ENCODE results near the gene KCTD13.
"Not testable (repeated sequence)": the region's sequence is repeated elsewhere in the genome, so short reads cannot be mapped to it uniquely, and the experiment has no call there.

The KCTD13 gene

GRCh38 chr16:29875206-29875605, 50.8 kb downstream of the KCTD13 start:
- no peak for DNase-seq
- Histone ChIP-seq H3K4me1 (ENCODE audit: control extremely low read depth in 1 of 4, control insufficient read depth in 4 of 4, insufficient read depth in 4 of 4, low read length in 3 of 4) (peaks cover 0 to 12% (median 7%) of the 10 kb centered on the region in 4 experiments), H3K9me3 (ENCODE audit: control extremely low read depth in 1 of 5, control insufficient read depth in 4 of 5, insufficient read depth in 2 of 5, low read depth in 1 of 5, low read length in 4 of 5) (peaks cover 0 to 6% (median 0%) of the 10 kb centered on the region in 5 experiments), H3K27ac (ENCODE audit: insufficient read depth in 1 of 2, low read depth in 1 of 2, low read length in 2 of 2, poor library complexity in 1 of 2, severe bottlenecking in 2 of 2) (no peak overlapping the region), H3K36me3 (ENCODE audit: control insufficient read depth in 4 of 4, insufficient read depth in 4 of 4, low read length in 3 of 4) (no peaks in the 10 kb centered on the region), H3K4me3 (ENCODE audit: control insufficient read depth in 1 of 7, extremely low read depth in 1 of 7, insufficient read depth in 4 of 7, low read depth in 2 of 7, low read length in 6 of 7) (no peak overlapping the region), H3K27me3 (replicated peaks in 2 of 5; ENCODE audit: control insufficient read depth in 4 of 5, insufficient read depth in 5 of 5, low read length in 4 of 5) (peaks cover 0 to 37% (median 15%) of the 10 kb centered on the region in 5 experiments)
- ChIA-PET CTCF (interaction anchor here (0.8 kb wide), 1 partner anchor 13 kb away, joined by 4 read pairs; no protein-coding TSS in a partner anchor), POLR2A (no interaction called here)
- 98% methylated on average over 6 of the region's 6 CpGs for WGBS (ENCODE audit: insufficient coverage)

GRCh38 chr16:29873319-29873718, 52.7 kb downstream of the KCTD13 start:
- Histone ChIP-seq H3K27me3 (replicated peaks in 2 of 5; ENCODE audit: control insufficient read depth in 4 of 5, insufficient read depth in 5 of 5, low read length in 4 of 5) (peaks cover 0 to 37% (median 17%) of the 10 kb centered on the region in 5 experiments), H3K27ac (ENCODE audit: insufficient read depth in 1 of 2, low read depth in 1 of 2, low read length in 2 of 2, poor library complexity in 1 of 2, severe bottlenecking in 2 of 2) (no peak overlapping the region), H3K9me3 (ENCODE audit: control extremely low read depth in 1 of 5, control insufficient read depth in 4 of 5, insufficient read depth in 2 of 5, low read depth in 1 of 5, low read length in 4 of 5) (peaks cover 0 to 6% (median 0%) of the 10 kb centered on the region in 5 experiments), H3K4me1 (ENCODE audit: control extremely low read depth in 1 of 4, control insufficient read depth in 4 of 4, insufficient read depth in 4 of 4, low read length in 3 of 4) (peaks cover 0 to 12% (median 7%) of the 10 kb centered on the region in 4 experiments), H3K36me3 (ENCODE audit: control insufficient read depth in 4 of 4, insufficient read depth in 4 of 4, low read length in 3 of 4) (no peaks in the 10 kb centered on the region), H3K4me3 (ENCODE audit: control insufficient read depth in 1 of 7, extremely low read depth in 1 of 7, insufficient read depth in 4 of 7, low read depth in 2 of 7, low read length in 6 of 7) (no peak overlapping the region)
- WGBS (ENCODE audit: insufficient coverage): 93% methylated on average over 26 of the region's 26 CpGs
- ChIA-PET POLR2A (no interaction called here), CTCF (interaction anchor here (0.6 to 1.0 kb wide), 2 partner anchors 14 to 59 kb away, joined by 3 read pairs; no protein-coding TSS in a partner anchor)
- DNase-seq: no peak

- Histone ChIP-seq H3K4me3 (ENCODE audit: control insufficient read depth in 1 of 7, extremely low read depth in 1 of 7, insufficient read depth in 4 of 7, low read depth in 2 of 7, low read length in 6 of 7) (no peak overlapping the region), H3K36me3 (ENCODE audit: control insufficient read depth in 4 of 4, insufficient read depth in 4 of 4, low read length in 3 of 4) (no peaks in the 10 kb centered on the region), H3K4me1 (ENCODE audit: control extremely low read depth in 1 of 4, control insufficient read depth in 4 of 4, insufficient read depth in 4 of 4, low read length in 3 of 4) (peaks cover 0 to 8% (median 5%) of the 10 kb centered on the region in 4 experiments), H3K9me3 (ENCODE audit: control extremely low read depth in 1 of 5, control insufficient read depth in 4 of 5, insufficient read depth in 2 of 5, low read depth in 1 of 5, low read length in 4 of 5) (no peaks in the 10 kb centered on the region), H3K27ac (ENCODE audit: insufficient read depth in 1 of 2, low read depth in 1 of 2, low read length in 2 of 2, poor library complexity in 1 of 2, severe bottlenecking in 2 of 2) (no peak overlapping the region), H3K27me3 (replicated peaks in 2 of 5; ENCODE audit: control insufficient read depth in 4 of 5, insufficient read depth in 5 of 5, low read length in 4 of 5) (peaks cover 0 to 23% (median 17%) of the 10 kb centered on the region in 5 experiments)
- 97% methylated on average over 13 of the region's 16 CpGs for WGBS (ENCODE audit: insufficient coverage)
- CTCF ChIA-PET: interaction anchor here (1.1 kb wide), 1 partner anchor 23 kb away, joined by 3 read pairs; no protein-coding TSS in a partner anchor
- DNase-seq: no peak
- POLR2A ChIA-PET: interaction anchor here (0.5 to 0.6 kb wide), 2 partner anchors 40 to 180 kb away, joined by 3 to 4 read pairs; no protein-coding TSS in a partner anchor
Measured at GRCh38 chr16:29871822-29872546, 54.0 kb downstream of the KCTD13 start.

- POLR2A ChIA-PET; DNase-seq; H3K9me3 ChIP-seq (ENCODE audit: control extremely low read depth in 1 of 5, control insufficient read depth in 4 of 5, insufficient read depth in 2 of 5, low read depth in 1 of 5, low read length in 4 of 5); H3K27ac ChIP-seq (ENCODE audit: insufficient read depth in 1 of 2, low read depth in 1 of 2, low read length in 2 of 2, poor library complexity in 1 of 2, severe bottlenecking in 2 of 2); H3K4me1 ChIP-seq (ENCODE audit: control extremely low read depth in 1 of 4, control insufficient read depth in 4 of 4, insufficient read depth in 4 of 4, low read length in 3 of 4); H3K4me3 ChIP-seq (ENCODE audit: control insufficient read depth in 1 of 7, extremely low read depth in 1 of 7, insufficient read depth in 4 of 7, low read depth in 2 of 7, low read length in 6 of 7); CTCF ChIA-PET; H3K27me3 ChIP-seq (replicated peaks in 2 of 5; ENCODE audit: control insufficient read depth in 4 of 5, insufficient read depth in 5 of 5, low read length in 4 of 5); H3K36me3 ChIP-seq (ENCODE audit: control insufficient read depth in 4 of 4, insufficient read depth in 4 of 4, low read length in 3 of 4): not testable (repeated sequence)
- WGBS (ENCODE audit: insufficient coverage): 96% methylated on average over 4 of the region's 8 CpGs
Measured at GRCh38 chr16:29869067-29869466, 57.0 kb downstream of the KCTD13 start.

- ChIA-PET CTCF (no interaction called here), POLR2A (no interaction called here)
- Histone ChIP-seq H3K27me3 (replicated peaks in 2 of 5; ENCODE audit: control insufficient read depth in 4 of 5, insufficient read depth in 5 of 5, low read length in 4 of 5) (peaks cover 0 to 7% (median 0%) of the 10 kb centered on the region in 5 experiments), H3K9me3 (ENCODE audit: control extremely low read depth in 1 of 5, control insufficient read depth in 4 of 5, insufficient read depth in 2 of 5, low read depth in 1 of 5, low read length in 4 of 5) (no peaks in the 10 kb centered on the region), H3K4me1 (ENCODE audit: control extremely low read depth in 1 of 4, control insufficient read depth in 4 of 4, insufficient read depth in 4 of 4, low read length in 3 of 4) (peaks cover 0 to 8% (median 2%) of the 10 kb centered on the region in 4 experiments), H3K27ac (ENCODE audit: insufficient read depth in 1 of 2, low read depth in 1 of 2, low read length in 2 of 2, poor library complexity in 1 of 2, severe bottlenecking in 2 of 2) (no peak overlapping the region), H3K4me3 (ENCODE audit: control insufficient read depth in 1 of 7, extremely low read depth in 1 of 7, insufficient read depth in 4 of 7, low read depth in 2 of 7, low read length in 6 of 7) (no peak overlapping the region), H3K36me3 (ENCODE audit: control insufficient read depth in 4 of 4, insufficient read depth in 4 of 4, low read length in 3 of 4) (no peaks in the 10 kb centered on the region)
- DNase-seq: no peak
- WGBS (ENCODE audit: insufficient coverage): 94% methylated on average over 7 of the region's 8 CpGs
Measured at GRCh38 chr16:29868396-29869009, 57.5 kb downstream of the KCTD13 start.

- Histone ChIP-seq H3K36me3 (ENCODE audit: control insufficient read depth in 4 of 4, insufficient read depth in 4 of 4, low read length in 3 of 4) (peaks cover 7 to 22% (median 14%) of the 10 kb centered on the region in 4 experiments), H3K4me3 (ENCODE audit: control insufficient read depth in 1 of 7, extremely low read depth in 1 of 7, insufficient read depth in 4 of 7, low read depth in 2 of 7, low read length in 6 of 7) (no peak overlapping the region), H3K4me1 (ENCODE audit: control extremely low read depth in 1 of 4, control insufficient read depth in 4 of 4, insufficient read depth in 4 of 4, low read length in 3 of 4) (peaks cover 0 to 21% (median 13%) of the 10 kb centered on the region in 4 experiments), H3K27me3 (replicated peaks in 2 of 5; ENCODE audit: control insufficient read depth in 4 of 5, insufficient read depth in 5 of 5, low read length in 4 of 5) (peaks cover 0 to 5% (median 0%) of the 10 kb centered on the region in 5 experiments), H3K9me3 (ENCODE audit: control extremely low read depth in 1 of 5, control insufficient read depth in 4 of 5, insufficient read depth in 2 of 5, low read depth in 1 of 5, low read length in 4 of 5) (no peaks in the 10 kb centered on the region), H3K27ac (ENCODE audit: insufficient read depth in 1 of 2, low read depth in 1 of 2, low read length in 2 of 2, poor library complexity in 1 of 2, severe bottlenecking in 2 of 2) (no peak overlapping the region)
- ChIA-PET POLR2A (no interaction called here), CTCF (interaction anchor here (0.8 kb wide), 2 partner anchors 36 to 47 kb away, joined by 3 read pairs; partner anchors contain the start of gene ASPHD1)
- 92% methylated on average over 8 of the region's 9 CpGs for whole genome bisulfite sequencing (ENCODE audit: insufficient coverage)
- DNase-seq: no peak
Measured at GRCh38 chr16:29864205-29864604, 61.8 kb downstream of the KCTD13 start.

- DNase-seq: no peak
- 44% methylated on average over 13 of the region's 16 CpGs for WGBS (ENCODE audit: insufficient coverage)
- no peaks in the 10 kb centered on the region for H3K9me3 ChIP-seq (ENCODE audit: control extremely low read depth in 1 of 5, control insufficient read depth in 4 of 5, insufficient read depth in 2 of 5, low read depth in 1 of 5, low read length in 4 of 5)
- peak overlapping the region in 4 of 7 experiments; percentile 19 to 93 (median 58) for H3K4me3 ChIP-seq (ENCODE audit: control insufficient read depth in 1 of 7, extremely low read depth in 1 of 7, insufficient read depth in 4 of 7, low read depth in 2 of 7, low read length in 6 of 7)
- peak overlapping the region; percentile 100 for H3K27ac ChIP-seq (ENCODE audit: insufficient read depth in 1 of 2, low read depth in 1 of 2, low read length in 2 of 2, poor library complexity in 1 of 2, severe bottlenecking in 2 of 2)
- H3K4me1 ChIP-seq (ENCODE audit: control extremely low read depth in 1 of 4, control insufficient read depth in 4 of 4, insufficient read depth in 4 of 4, low read length in 3 of 4): peaks cover 0 to 21% (median 13%) of the 10 kb centered on the region in 4 experiments
- peaks cover 0 to 5% (median 0%) of the 10 kb centered on the region in 5 experiments for H3K27me3 ChIP-seq (replicated peaks in 2 of 5; ENCODE audit: control insufficient read depth in 4 of 5, insufficient read depth in 5 of 5, low read length in 4 of 5)
- ChIA-PET POLR2A (no interaction called here), CTCF (interaction anchor here (0.8 to 1.1 kb wide), 2 partner anchors 16 to 112 kb away, joined by 4 to 5 read pairs; no protein-coding TSS in a partner anchor)
- H3K36me3 ChIP-seq (ENCODE audit: control insufficient read depth in 4 of 4, insufficient read depth in 4 of 4, low read length in 3 of 4): peaks cover 10 to 28% (median 18%) of the 10 kb centered on the region in 4 experiments
Measured at GRCh38 chr16:29863669-29863984, 62.4 kb downstream of the KCTD13 start.

Data from common myeloid progenitor, CD34-positive (primary cell).